ENCODE data around the gene PPM1A. TPM values are rescaled to one million over a fixed set of nuclear protein-coding genes. Genes with fewer than 3 reads are reported as not detected.

The PPM1A gene
- total RNA-seq, 2 donors from 2014 or later = 63.0 to 126 TPM

- intact Hi-C loops (cut with DNase I) = no loop called here
- Histone ChIP-seq H3K27me3 (no peaks in the 10 kb centered on the region), H3K36me3 (no peaks in the 10 kb centered on the region), H3K9ac (ENCODE audit: low read depth in 2 of 2, low read length in 2 of 2) (no peak overlapping the region), H3K9me3 (no peaks in the 10 kb centered on the region), H3K27ac (no peak overlapping the region), H3K4me3 (no peak overlapping the region), H3K4me1 (no peaks in the 10 kb centered on the region)
- DNase-seq = no peak
- TF ChIP-seq CTCF (IDR thresholded peaks at IDR 0.05) = no peak
These were observed 75.8 kb downstream of the PPM1A start for GRCh38 chr14:60324837-60325236.

- TF ChIP-seq CTCF (IDR thresholded peaks at IDR 0.05) = no peak
- H3K27me3 ChIP-seq = no peaks in the 10 kb centered on the region
- no peaks in the 10 kb centered on the region for H3K36me3 ChIP-seq
- no peaks in the 10 kb centered on the region for H3K9me3 ChIP-seq
- no peak overlapping the region for H3K4me3 ChIP-seq
- intact Hi-C loops (cut with DNase I) = no loop called here
- no peak overlapping the region for H3K9ac ChIP-seq (ENCODE audit: low read depth in 2 of 2, low read length in 2 of 2)
- H3K4me1 ChIP-seq = no peaks in the 10 kb centered on the region
- H3K27ac ChIP-seq = no peak overlapping the region
- DNase-seq = no peak
These were observed 77.3 kb downstream of the PPM1A start for GRCh38 chr14:60326274-60326673.

- intact Hi-C loops (cut with DNase I) = no loop called here
- Histone ChIP-seq H3K9me3 (no peaks in the 10 kb centered on the region), H3K4me3 (peak overlapping the region; percentile 39), H3K4me1 (no peaks in the 10 kb centered on the region), H3K27ac (no peak overlapping the region), H3K9ac (ENCODE audit: low read depth in 2 of 2, low read length in 2 of 2) (peak overlapping the region in 1 of 2 donors; percentile 58), H3K27me3 (no peaks in the 10 kb centered on the region), H3K36me3 (no peaks in the 10 kb centered on the region)
- DNase-seq = peak; percentile 51
- TF ChIP-seq CTCF (IDR thresholded peaks at IDR 0.05) = no peak
These were observed 78.7 kb downstream of the PPM1A start for GRCh38 chr14:60327447-60328331.

- Histone ChIP-seq H3K36me3 (no peaks in the 10 kb centered on the region), H3K4me3 (no peak overlapping the region), H3K9me3 (no peaks in the 10 kb centered on the region), H3K4me1 (no peaks in the 10 kb centered on the region), H3K9ac (ENCODE audit: low read depth in 2 of 2, low read length in 2 of 2) (no peak overlapping the region), H3K27ac (no peak overlapping the region), H3K27me3 (no peaks in the 10 kb centered on the region)
- no peak for DNase-seq
- intact Hi-C loops (cut with DNase I) = no loop called here
- TF ChIP-seq CTCF (IDR thresholded peaks at IDR 0.05) = no peak
These were observed 79.6 kb downstream of the PPM1A start for GRCh38 chr14:60328583-60328982.

- no peak for DNase-seq
- no peak for TF ChIP-seq CTCF (IDR thresholded peaks at IDR 0.05)
- no peak overlapping the region for H3K4me3 ChIP-seq
- H3K4me1 ChIP-seq = no peaks in the 10 kb centered on the region
- H3K27me3 ChIP-seq = no peaks in the 10 kb centered on the region
- intact Hi-C loops (cut with DNase I) = no loop called here
- no peak overlapping the region for H3K27ac ChIP-seq
- no peaks in the 10 kb centered on the region for H3K36me3 ChIP-seq
- H3K9ac ChIP-seq (ENCODE audit: low read depth in 2 of 2, low read length in 2 of 2) = no peak overlapping the region
- H3K9me3 ChIP-seq = no peaks in the 10 kb centered on the region
These were observed 80.3 kb downstream of the PPM1A start for GRCh38 chr14:60329274-60329673.

All from colonic mucosa (tissue), 4 donors.